COR-L47 (cell line): ENCODE data around the gene SDK2.

Source experiments
- DNase-seq: peaks from one replicate; lab custom pipeline; 2025; lab: John Stamatoyannopoulos, UW

The SDK2 gene

GRCh38 chr17:73390221-73390620 is 254.0 kb downstream of the SDK2 start:
- DNase-seq: no peak

- no peak for DNase-seq
Observed at GRCh38 chr17:73389411-73389810, 254.8 kb downstream of the SDK2 start.

- DNase-seq: no peak
Observed at GRCh38 chr17:73388578-73388905, 255.7 kb downstream of the SDK2 start.

GRCh38 chr17:73387746-73388577 is 256.3 kb downstream of the SDK2 start:
- DNase-seq: no peak

- no peak for DNase-seq
Observed at GRCh38 chr17:73386561-73386960, 257.7 kb downstream of the SDK2 start.

GRCh38 chr17:73384926-73385325 is 259.3 kb downstream of the SDK2 start:
- DNase-seq: no peak

GRCh38 chr17:73380439-73381106 is 263.7 kb downstream of the SDK2 start:
- no peak for DNase-seq

- DNase-seq: no peak
Observed at GRCh38 chr17:73379826-73380225, 264.4 kb downstream of the SDK2 start.

- no peak for DNase-seq
Observed at GRCh38 chr17:73378974-73379470, 265.2 kb downstream of the SDK2 start.

GRCh38 chr17:73376636-73377035 is 267.6 kb downstream of the SDK2 start:
- no peak for DNase-seq

GRCh38 chr17:73376152-73376551 is 268.1 kb downstream of the SDK2 start:
- DNase-seq: no peak

GRCh38 chr17:73371836-73372235 is 272.4 kb downstream of the SDK2 start:
- no peak for DNase-seq

GRCh38 chr17:73371285-73371684 is 273.0 kb downstream of the SDK2 start:
- no peak for DNase-seq

- DNase-seq: peak; percentile 47
Observed at GRCh38 chr17:73369817-73370490, 274.3 kb downstream of the SDK2 start.

GRCh38 chr17:73369111-73369521 is 275.1 kb downstream of the SDK2 start:
- DNase-seq: no peak

GRCh38 chr17:73368085-73368631 is 276.1 kb downstream of the SDK2 start:
- DNase-seq: no peak

- DNase-seq: no peak
Observed at GRCh38 chr17:73365906-73366623, 278.2 kb downstream of the SDK2 start.

- no peak for DNase-seq
Observed at GRCh38 chr17:73365301-73365874, 278.9 kb downstream of the SDK2 start.

- no peak for DNase-seq
Observed at GRCh38 chr17:73364155-73364522, 280.1 kb downstream of the SDK2 start.

- no peak for DNase-seq
Observed at GRCh38 chr17:73363442-73364154, 280.6 kb downstream of the SDK2 start.

GRCh38 chr17:73362697-73363096 is 281.5 kb downstream of the SDK2 start:
- no peak for DNase-seq
